H1 (cell line): ENCODE measurements around the gene CUEDC1. TPM values are rescaled to one million over a fixed set of nuclear protein-coding genes. Genes with fewer than 3 reads are reported as not detected.

Experiments
- CTCF ChIA-PET: fragments of 300-600 bp; sonication (Branson Sonifier 250); formaldehyde crosslinking; loops from one replicate; lab custom pipeline; 2021; ENCODE audit not compliant: partially characterized antibody; lab: Charles Lee
- POLR2A ChIA-PET: fragments of 300-600 bp; sonication (Branson Sonifier 250); formaldehyde crosslinking; loops from one replicate; lab custom pipeline; 2021; ENCODE audit warnings: inconsistent platforms; ENCODE audit not compliant: partially characterized antibody; lab: Charles Lee
- DNase-seq, 2 experiments: peaks; one replicate each; pipeline versions ENCODE4 v3.0.0 to v3.0.0-alpha.2; 2010 to 2022; ENCODE audit warnings: low spot score in 2 of 2, low read depth in 1 of 2, mixed read lengths in 1 of 2
- FAIRE-seq: peaks from 2 replicates; lab custom pipeline; 2011; peaks lifted over from hg19 to GRCh38; lab: Jason Lieb, UNC
- H2AFZ ChIP-seq: 2 replicates; pipeline ENCODE4 v1.8.1; 2012; ENCODE audit warnings: low read length, inconsistent platforms
- H2AK5ac ChIP-seq: 2 replicates; pipeline ENCODE4 v1.6.1; 2013; ENCODE audit warnings: low read depth, low read length
- H2BK120ac ChIP-seq: replicated peaks from 2 replicates; pipeline ENCODE3; 2013; ENCODE audit warnings: low read depth, low read length, inconsistent platforms
- H2BK12ac ChIP-seq: 2 replicates; pipeline ENCODE4 v1.6.1; 2013; ENCODE audit warnings: low read depth, low read length
- H2BK15ac ChIP-seq: 2 replicates; pipeline ENCODE4 v1.6.1; 2013; ENCODE audit warnings: low read length
- H2BK20ac ChIP-seq: 2 replicates; pipeline ENCODE4 v1.6.1; 2013; ENCODE audit warnings: low read length
- H2BK5ac ChIP-seq: 2 replicates; pipeline ENCODE4 v1.6.1; 2013; ENCODE audit warnings: low read depth, low read length
- H3K14ac ChIP-seq: 2 replicates; pipeline ENCODE4 v1.6.1; 2013; ENCODE audit warnings: inconsistent platforms; ENCODE audit not compliant: insufficient read length
- H3K18ac ChIP-seq: 2 replicates; pipeline ENCODE4 v1.6.1; 2013; ENCODE audit warnings: low read length; ENCODE audit errors: extremely low read depth
- H3K23ac ChIP-seq: 2 replicates; pipeline ENCODE4 v1.6.1; 2013; ENCODE audit warnings: inconsistent platforms; ENCODE audit not compliant: insufficient read length
- H3K23me2 ChIP-seq: 2 replicates; pipeline ENCODE4 v1.6.1; 2013; ENCODE audit warnings: low read depth, low read length
- H3K27ac ChIP-seq: 2 replicates; pipeline ENCODE4 v1.6.1; 2011; ENCODE audit warnings: low read depth, low read length, inconsistent platforms
- H3K27me3 ChIP-seq, 4 experiments: replicated peaks in 1 of 4; 1 replicate in 1 of 4; 2 replicates in 3 of 4; pipeline versions ENCODE4 v1.6.1 to v1.8.1; 2011 to 2013; ENCODE audit warnings: low read length in 3 of 4, mild to moderate bottlenecking in 3 of 4, inconsistent platforms in 2 of 4, mixed read lengths in 2 of 4, moderate library complexity in 1 of 4; ENCODE audit not compliant: control insufficient read depth in 3 of 4, insufficient read depth in 3 of 4; ENCODE audit errors: extremely low read depth in 1 of 4
- H3K36me3 ChIP-seq, 4 experiments: 2 replicates each; pipeline versions ENCODE4 v1.6.1 to v1.8.1; 2011 to 2013; ENCODE audit warnings: mild to moderate bottlenecking in 4 of 4, low read length in 3 of 4, moderate library complexity in 2 of 4, control low read depth in 1 of 4, inconsistent platforms in 1 of 4; ENCODE audit not compliant: insufficient read depth in 4 of 4, control insufficient read depth in 2 of 4
- H3K4ac ChIP-seq: replicated peaks from 2 replicates; pipeline ENCODE3; 2013; ENCODE audit warnings: low read length, low read depth, mixed read lengths, inconsistent platforms; ENCODE audit not compliant: insufficient read length
- H3K4me1 ChIP-seq, 4 experiments: replicated peaks in 1 of 4; 1 replicate in 1 of 4; 2 replicates in 3 of 4; pipeline versions ENCODE4 v1.6.1 to v1.8.1; 2011 to 2013; ENCODE audit warnings: low read length in 3 of 4, inconsistent platforms in 2 of 4, mixed read lengths in 1 of 4; ENCODE audit not compliant: insufficient read depth in 4 of 4, control insufficient read depth in 3 of 4
- H3K4me2 ChIP-seq, 2 experiments: 2 replicates each; pipeline versions ENCODE4 v1.6.1 to v1.8.1; 2011 to 2013; ENCODE audit warnings: low read depth in 2 of 2, low read length in 2 of 2, control low read depth in 1 of 2, inconsistent platforms in 1 of 2, mild to moderate bottlenecking in 1 of 2; ENCODE audit not compliant: insufficient read depth in 1 of 2
- H3K4me3 ChIP-seq, 4 experiments: fragments of 200-600, 300-600 bp in 1 of 4; sonication (generic), shearing (Covaris generic), sonication (Bioruptor Twin) in 1 of 4; 2 replicates each; pipeline versions ENCODE4 v1.5.1 to v1.8.1; 2011 to 2016; ENCODE audit warnings: low read length in 4 of 4, low read depth in 3 of 4, control low read depth in 2 of 4, inconsistent platforms in 2 of 4, mild to moderate bottlenecking in 2 of 4, mixed read lengths in 1 of 4, moderate library complexity in 1 of 4; ENCODE audit not compliant: insufficient read depth in 2 of 4; ENCODE audit errors: extremely low read depth in 1 of 4
- H3K56ac ChIP-seq: replicated peaks from 2 replicates; pipeline ENCODE3; 2013; ENCODE audit warnings: low read depth, mild to moderate bottlenecking, mixed read lengths, low read length, inconsistent platforms; ENCODE audit not compliant: insufficient read length
- H3K79me1 ChIP-seq: 2 replicates; pipeline ENCODE4 v1.6.1; 2013; ENCODE audit warnings: low read depth, low read length, control low read depth
- H3K79me2 ChIP-seq, 2 experiments: 2 replicates each; pipeline versions ENCODE4 v1.6.1 to v1.8.1; 2012 to 2013; ENCODE audit warnings: low read length in 2 of 2, mild to moderate bottlenecking in 2 of 2, inconsistent platforms in 1 of 2; ENCODE audit not compliant: insufficient read depth in 2 of 2, control insufficient read depth in 1 of 2
- H3K9ac ChIP-seq, 4 experiments: replicated peaks in 1 of 4; 1 replicate in 1 of 4; 2 replicates in 3 of 4; pipeline versions ENCODE4 v1.6.1 to v1.8.1; 2011 to 2013; ENCODE audit warnings: low read depth in 3 of 4, low read length in 3 of 4, control low read depth in 2 of 4, mild to moderate bottlenecking in 2 of 4, moderate library complexity in 2 of 4, inconsistent platforms in 1 of 4; ENCODE audit errors: extremely low read depth in 1 of 4
- H3K9me3 ChIP-seq, 2 experiments: 2 replicates each; pipeline versions ENCODE4 v1.6.1 to v1.8.1; 2012 to 2013; ENCODE audit warnings: mild to moderate bottlenecking in 2 of 2, moderate library complexity in 2 of 2, control low read depth in 1 of 2, inconsistent platforms in 1 of 2, low read depth in 1 of 2, low read length in 1 of 2, mixed read lengths in 1 of 2; ENCODE audit not compliant: insufficient read depth in 2 of 2
- H4K20me1 ChIP-seq, 2 experiments: replicated peaks in 1 of 2; 2 replicates each; pipeline versions ENCODE3 to v1.8.1; 2011 to 2013; ENCODE audit warnings: inconsistent platforms in 2 of 2, low read length in 2 of 2, mild to moderate bottlenecking in 1 of 2; ENCODE audit not compliant: insufficient read depth in 2 of 2, control insufficient read depth in 1 of 2
- H4K5ac ChIP-seq: 2 replicates; pipeline ENCODE4 v1.6.1; 2013; ENCODE audit warnings: low read length, low read depth, mixed read lengths, inconsistent platforms; ENCODE audit not compliant: insufficient read length
- H4K8ac ChIP-seq: 2 replicates; pipeline ENCODE4 v1.8.0; 2013; ENCODE audit warnings: mild to moderate bottlenecking, moderate library complexity, low read length, inconsistent platforms; ENCODE audit not compliant: insufficient read depth; ENCODE audit errors: extremely low read depth
- H4K91ac ChIP-seq: replicated peaks from 2 replicates; pipeline ENCODE3; 2013; ENCODE audit warnings: low read length, mixed read lengths, inconsistent platforms; ENCODE audit not compliant: insufficient read length
- EZH2 ChIP-seq: fragments of 200-600 bp; sonication (generic); IDR thresholded peaks from 2 replicates; pipeline ENCODE4 v1.7.1; 2012; ENCODE audit warnings: low read depth, mild to moderate bottlenecking, moderate library complexity, low read length, inconsistent platforms; ENCODE audit not compliant: severe bottlenecking
- TCF12 ChIP-seq: IDR thresholded peaks from 2 replicates; pipeline ENCODE4 v1.6.1; 2011; ENCODE audit warnings: low read depth, mild to moderate bottlenecking, low read length
- WGBS, 2 experiments: shearing (Covaris generic) in 1 of 2; methylation state at CpG; one replicate each; pipeline versions ENCODE4 v1.1.6 to v1.1.7; 2013 to 2015; ENCODE audit warnings: low lambda C conversion rate in 2 of 2, mixed read lengths in 2 of 2, inconsistent platforms in 1 of 2, low coverage in 1 of 2, missing lambda C conversion rate in 1 of 2; ENCODE audit not compliant: insufficient replicate concordance in 2 of 2, insufficient coverage in 1 of 2, insufficient read length in 1 of 2; ENCODE audit errors: extremely low coverage in 1 of 2, missing lambda C conversion rate in 1 of 2; 5-methylcytosine and 5-hydroxymethylcytosine counted together
- polyA plus RNA-seq, 7 experiments: library from polyadenylated mRNA; depleted of rRNA in 3 of 7; stranded (reverse) in 5 of 7; unstranded in 2 of 7; fragments of >200 nt in 5 of 7; fragments of 200-250 nt in 2 of 7; gene quantifications; 1 replicate in 5 of 7; 2 replicates in 1 of 7; 4 replicates in 1 of 7; pipeline versions ENCODE4 v1.2.1 to v1.2.3, GENCODE V29; 2011 to 2013; ENCODE audit warnings: missing spikeins in 2 of 7, mixed read lengths in 2 of 7
- total RNA-seq: library from RNA; stranded (reverse); fragmentation: NEBNext Ultra II Directional; extraction: Animal tissue kit (Norgen Biotek cat#: 25700); gene quantifications from 2 replicates; pipeline ENCODE4 v1.2.1, GENCODE V29; 2021

The CUEDC1 gene
- total and polyA plus RNA-seq, 2 of the 8 experiments (the other 6 are each of a cell fraction or from before 2014, with no cell fraction given): 4.0 to 10.7 TPM

GRCh38 chr17:57925361-57925990, 29.7 kb downstream of the CUEDC1 start:
- Histone ChIP-seq H3K56ac (no peak overlapping the region), H3K4ac (no peak overlapping the region), H3K23ac (no peak overlapping the region), H2AFZ (no peak overlapping the region), H3K4me1 (peaks cover 2 to 9% (median 6%) of the 10 kb centered on the region in 4 experiments), H3K4me2 (no peak overlapping the region), H3K4me3 (no peak overlapping the region), H4K20me1 (no peaks in the 10 kb centered on the region), H3K79me1 (0 out of 2 replicates have a peak, but pooled peaks cover 1% of the 10 kb centered on the region), H2BK12ac (no peak overlapping the region), H3K18ac (no peak overlapping the region), H3K27me3 (no peaks in the 10 kb centered on the region; a peak in 1 of 7 replicates), H2AK5ac (no peak overlapping the region; the same call in 1 of the 2 replicates), H4K91ac (no peak overlapping the region), H2BK120ac (no peak overlapping the region), H3K9ac (no peak overlapping the region), H2BK20ac (no peak overlapping the region), H3K27ac (no peak overlapping the region), H3K23me2 (no peaks in the 10 kb centered on the region), H2BK15ac (no peak overlapping the region), H4K5ac (no peak overlapping the region), H3K36me3 (no peaks in the 10 kb centered on the region), H4K8ac (no peak overlapping the region), H3K14ac (no peak overlapping the region), H3K79me2 (no peaks in the 10 kb centered on the region), H3K9me3 (no peaks in the 10 kb centered on the region), H2BK5ac (no peak overlapping the region)
- 93% methylated on average over 9 of the region's 9 CpGs; no CpG with 5 or more reads in 1 of the 2 experiments for WGBS, 2 experiments
- POLR2A ChIA-PET: interaction anchor here (1.1 to 1.8 kb wide), 3 partner anchors 21 to 59 kb away, joined by 3 to 4 read pairs (median 3); no protein-coding TSS in a partner anchor
- TF ChIP-seq TCF12 (0 out of 2 replicates have a peak, but pooled peaks have one; percentile 5), EZH2 (no peak)
- DNase-seq (no peak), FAIRE-seq (no peak)
- CTCF ChIA-PET: interaction anchor here (0.6 to 2.7 kb wide), 12 partner anchors 8 to 91 kb away, joined by 3 to 9 read pairs (median 4); partner anchors contain the start of gene CUEDC1
